Natural killer cell (primary cell): ENCODE data around the gene IBA57. TPM values are rescaled to one million over a fixed set of nuclear protein-coding genes. Genes with fewer than 3 reads are reported as not detected.

ENCODE experiments used
- ATAC-seq, 3 donors: fragments of 150-1000 bp in 2 of 3; fragments of 200-7000 bp in 1 of 3; cut with Tn5 transposase; 1 replicate in 1 of 3; 2 replicates in 2 of 3; pipeline ENCODE4 v1.10.0; 2021; ENCODE audit warnings: mild to moderate bottlenecking in 2 of 3, moderate library complexity in 2 of 3
- DNase-seq, 2 donors: peaks; one replicate each; pipeline versions ENCODE4 v3.0.0 to v3.0.0-alpha.2; 2013 to 2021; ENCODE audit warnings: mixed read lengths in 1 of 2
- H3K27ac ChIP-seq: one replicate; pipeline ENCODE4 v1.5.1; 2013; ENCODE audit warnings: mild to moderate bottlenecking, low read length
- H3K27me3 ChIP-seq: one replicate; pipeline ENCODE4 v1.6.1; 2013; ENCODE audit warnings: low read length; ENCODE audit not compliant: control insufficient read depth, insufficient read depth
- H3K36me3 ChIP-seq: one replicate; pipeline ENCODE4 v1.6.1; 2013; ENCODE audit warnings: low read length; ENCODE audit not compliant: control insufficient read depth, insufficient read depth
- H3K4me1 ChIP-seq: one replicate; pipeline ENCODE4 v1.6.1; 2013; ENCODE audit warnings: low read length; ENCODE audit not compliant: control insufficient read depth, insufficient read depth
- H3K4me3 ChIP-seq: one replicate; pipeline ENCODE4 v1.5.1; 2013; ENCODE audit warnings: low read length
- H3K9me3 ChIP-seq: one replicate; pipeline ENCODE4 v1.6.1; 2013; ENCODE audit warnings: low read length; ENCODE audit not compliant: control insufficient read depth, insufficient read depth
- H3K27ac Mint-ChIP-seq, 2 donors: one replicate each; pipeline ENCODE4 v1.8.0; 2022; ENCODE audit warnings: mild to moderate bottlenecking in 2 of 2, mixed read lengths in 2 of 2, moderate library complexity in 1 of 2
- H3K27me3 Mint-ChIP-seq, 2 donors: one replicate each; pipeline ENCODE4 v1.8.0; 2022; ENCODE audit warnings: low read depth in 2 of 2, mixed read lengths in 2 of 2
- H3K36me3 Mint-ChIP-seq: one replicate; pipeline ENCODE4 v1.8.0; 2022; ENCODE audit warnings: mixed read lengths
- H3K4me1 Mint-ChIP-seq, 2 donors: one replicate each; pipeline ENCODE4 v1.8.0; 2022; ENCODE audit warnings: mixed read lengths in 2 of 2
- H3K4me3 Mint-ChIP-seq: one replicate; pipeline ENCODE4 v1.8.0; 2022; ENCODE audit warnings: mild to moderate bottlenecking, moderate library complexity, mixed read lengths
- H3K9me3 Mint-ChIP-seq, 2 donors: one replicate each; pipeline ENCODE4 v1.8.0; 2022; ENCODE audit warnings: mixed read lengths in 2 of 2
- WGBS: methylation state at CpG from one replicate; pipeline ENCODE4 v1.1.7; 2013; ENCODE audit warnings: missing lambda C conversion rate; ENCODE audit not compliant: insufficient coverage; 5-methylcytosine and 5-hydroxymethylcytosine counted together
- intact Hi-C: fragments of 100-400 bp; cut with micrococcal nuclease; formaldehyde crosslinking; loops from one replicate; pipeline ENCODE4 v1.14.2; 2022
- total RNA-seq, 4 donors: library from RNA; stranded (reverse); fragments of 120-200 nt in 1 of 4; gene quantifications; one replicate each; pipeline versions ENCODE4 v1.2.3 to v1.2.4, GENCODE V29; 2013 to 2022
- TF ChIP-seq, protein P1 (sequence below): fragments of 200-600 bp; IDR thresholded peaks from one replicate; pipeline ENCODE4 v1.8.0; 2022; ENCODE audit warnings: antibody characterized with exemption

IBA57 gene
- total RNA-seq, 3 donors from 2014 or later (not counting 1 experiment from before 2014, with no cell fraction given) = 13.3 to 14.1 (median 13.8) TPM

GRCh38 chr1:228142701-228143136 lies 22.9 kb upstream of the IBA57 start:
- intact Hi-C loops = no loop called here
- no peak for DNase-seq

DNA sequence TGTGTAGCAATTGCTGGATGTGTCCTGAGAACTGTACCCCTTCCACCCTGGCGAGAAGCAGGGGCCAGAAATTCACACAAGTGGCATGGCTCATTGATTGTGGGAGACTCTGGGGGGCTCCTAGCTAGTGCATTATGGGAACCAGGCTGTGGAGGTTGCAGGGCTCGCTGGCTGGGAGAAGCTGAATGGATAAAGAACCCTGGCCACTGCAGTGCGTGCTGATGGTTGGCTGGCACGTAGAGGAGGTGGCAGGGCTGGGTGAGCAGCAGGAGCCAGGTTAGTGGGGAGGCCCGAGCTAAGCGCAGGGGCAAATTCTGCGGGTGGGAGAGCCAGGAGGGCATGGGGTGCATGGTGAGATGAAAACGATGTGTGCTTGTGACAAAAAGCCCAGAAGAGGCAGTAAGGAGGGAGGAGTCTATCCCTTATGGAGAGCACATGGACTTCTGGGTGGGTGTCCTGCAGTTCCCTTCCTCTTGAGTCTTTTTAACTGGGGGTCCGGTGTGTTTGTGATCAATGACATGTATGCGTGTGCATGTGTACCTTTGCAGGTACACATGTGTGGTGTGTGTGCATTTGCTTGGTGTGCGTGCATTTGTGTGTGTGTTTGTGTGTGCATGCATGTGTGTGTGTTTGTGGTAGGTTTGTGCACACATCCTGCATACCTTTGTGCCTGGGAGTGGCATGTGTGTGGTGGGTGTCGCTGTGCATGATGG lies 22.0 kb upstream of the IBA57 start:
- H3K27me3 Mint-ChIP-seq = no peaks in the 10 kb centered on the region
- H3K36me3 ChIP-seq = peaks cover 35% of the 10 kb centered on the region
- ATAC-seq = no peak
- H3K4me3 ChIP-seq = no peak overlapping the region
- peaks cover 22 to 51% of the 10 kb centered on the region in 2 donors for H3K4me1 Mint-ChIP-seq
- WGBS = 95% methylated on average over 12 of the region's 12 CpGs
- H3K9me3 Mint-ChIP-seq = no peaks in the 10 kb centered on the region
- no peaks in the 10 kb centered on the region for H3K36me3 Mint-ChIP-seq
- no peak for DNase-seq
- intact Hi-C loops = no loop called here
- H3K9me3 ChIP-seq = no peaks in the 10 kb centered on the region
- TF ChIP-seq, protein P1, sequence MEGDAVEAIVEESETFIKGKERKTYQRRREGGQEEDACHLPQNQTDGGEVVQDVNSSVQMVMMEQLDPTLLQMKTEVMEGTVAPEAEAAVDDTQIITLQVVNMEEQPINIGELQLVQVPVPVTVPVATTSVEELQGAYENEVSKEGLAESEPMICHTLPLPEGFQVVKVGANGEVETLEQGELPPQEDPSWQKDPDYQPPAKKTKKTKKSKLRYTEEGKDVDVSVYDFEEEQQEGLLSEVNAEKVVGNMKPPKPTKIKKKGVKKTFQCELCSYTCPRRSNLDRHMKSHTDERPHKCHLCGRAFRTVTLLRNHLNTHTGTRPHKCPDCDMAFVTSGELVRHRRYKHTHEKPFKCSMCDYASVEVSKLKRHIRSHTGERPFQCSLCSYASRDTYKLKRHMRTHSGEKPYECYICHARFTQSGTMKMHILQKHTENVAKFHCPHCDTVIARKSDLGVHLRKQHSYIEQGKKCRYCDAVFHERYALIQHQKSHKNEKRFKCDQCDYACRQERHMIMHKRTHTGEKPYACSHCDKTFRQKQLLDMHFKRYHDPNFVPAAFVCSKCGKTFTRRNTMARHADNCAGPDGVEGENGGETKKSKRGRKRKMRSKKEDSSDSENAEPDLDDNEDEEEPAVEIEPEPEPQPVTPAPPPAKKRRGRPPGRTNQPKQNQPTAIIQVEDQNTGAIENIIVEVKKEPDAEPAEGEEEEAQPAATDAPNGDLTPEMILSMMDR = no peak
- no peak overlapping the region for H3K27ac ChIP-seq
- H3K27me3 ChIP-seq = no peaks in the 10 kb centered on the region
- H3K27ac Mint-ChIP-seq = peak overlapping the region; percentile 95 to 96
- H3K4me3 Mint-ChIP-seq = peak overlapping the region; percentile 70
- peaks cover 66% of the 10 kb centered on the region for H3K4me1 ChIP-seq

More at GRCh38 chr1:228142701-228143136, 22.9 kb upstream of the IBA57 start:
- peak overlapping the region; percentile 99 for H3K27ac ChIP-seq
- H3K36me3 ChIP-seq = peaks cover 25% of the 10 kb centered on the region
- Mint-ChIP-seq H3K27me3 (no peaks in the 10 kb centered on the region), H3K27ac (peak overlapping the region; percentile 95 to 96), H3K4me3 (peak overlapping the region; percentile 70), H3K9me3 (no peaks in the 10 kb centered on the region), H3K36me3 (no peaks in the 10 kb centered on the region), H3K4me1 (peaks cover 22 to 51% of the 10 kb centered on the region in 2 donors)
- no peak for ATAC-seq
- TF ChIP-seq, protein P1 = no peak
- 78% methylated on average over 11 of the region's 11 CpGs for WGBS
- H3K4me3 ChIP-seq = no peak overlapping the region
- H3K27me3 ChIP-seq = no peaks in the 10 kb centered on the region
- no peaks in the 10 kb centered on the region for H3K9me3 ChIP-seq
- H3K4me1 ChIP-seq = peaks cover 62% of the 10 kb centered on the region

- Mint-ChIP-seq H3K27me3 (no peaks in the 10 kb centered on the region), H3K27ac (peak overlapping the region; percentile 95 to 96), H3K9me3 (no peaks in the 10 kb centered on the region), H3K4me3 (no peak overlapping the region), H3K36me3 (no peaks in the 10 kb centered on the region), H3K4me1 (peaks cover 22 to 51% of the 10 kb centered on the region in 2 donors)
- Histone ChIP-seq H3K9me3 (no peaks in the 10 kb centered on the region), H3K36me3 (peaks cover 42% of the 10 kb centered on the region), H3K4me3 (no peak overlapping the region), H3K4me1 (peaks cover 59% of the 10 kb centered on the region), H3K27ac (no peak overlapping the region), H3K27me3 (no peaks in the 10 kb centered on the region)
- intact Hi-C loops = no loop called here
- TF ChIP-seq, protein P1 = no peak
- DNase-seq (no peak), ATAC-seq (no peak)
- WGBS = 76% methylated on average over 16 of the region's 16 CpGs
These were observed 21.2 kb upstream of the IBA57 start for GRCh38 chr1:228144193-228144992.
